RWPE2 (cell line): ENCODE data around the gene CACNA1D.
A peak's percentile ranks its signal among the peaks of the same experiment; 100 is the strongest.

ENCODE experiments used
- ATAC-seq: fragments of 200-7000 bp; cut with Tn5 transposase; 3 replicates; pipeline ENCODE4 v1.9.1; 2021; ENCODE audit warnings: low read depth
- DNase-seq: peaks from one replicate; pipeline ENCODE4 v3.0.0-alpha.2; 2020; ENCODE audit warnings: low spot score
- H3K27ac ChIP-seq: fragments of 450-650 bp; 2 replicates; pipeline ENCODE4 v1.5.1; 2017; ENCODE audit warnings: mild to moderate bottlenecking; ENCODE audit not compliant: poor library complexity, severe bottlenecking
- H3K27me3 ChIP-seq: fragments of 250-450 bp; sonication (Bioruptor Pico); 2 replicates; pipeline ENCODE4 v1.5.1; 2021; ENCODE audit warnings: mild to moderate bottlenecking, moderate library complexity; ENCODE audit not compliant: insufficient read depth, poor library complexity, severe bottlenecking
- H3K36me3 ChIP-seq: fragments of 250-450 bp; sonication (Bioruptor Pico); 2 replicates; pipeline ENCODE4 v1.5.1; 2020; ENCODE audit warnings: low read depth, mild to moderate bottlenecking, moderate library complexity
- H3K4me1 ChIP-seq: fragments of 250-450 bp; sonication (Bioruptor Pico); 2 replicates; pipeline ENCODE4 v1.5.1; 2021; ENCODE audit warnings: mild to moderate bottlenecking, moderate library complexity; ENCODE audit not compliant: insufficient read depth, poor library complexity, severe bottlenecking
- H3K4me3 ChIP-seq: fragments of 250-450 bp; sonication (Bioruptor Pico); 2 replicates; pipeline ENCODE4 v1.5.1; 2021; ENCODE audit warnings: mild to moderate bottlenecking, moderate library complexity; ENCODE audit not compliant: severe bottlenecking
- H3K9me3 ChIP-seq: fragments of 250-450 bp; sonication (Bioruptor Pico); 2 replicates; pipeline ENCODE4 v1.5.1; 2021; ENCODE audit warnings: mild to moderate bottlenecking, moderate library complexity; ENCODE audit not compliant: severe bottlenecking
- CTCF ChIP-seq: fragments of 450-650 bp; IDR thresholded peaks from one replicate; pipeline ENCODE4 v1.5.1; 2017; ENCODE audit warnings: mild to moderate bottlenecking, moderate library complexity; ENCODE audit not compliant: poor library complexity, severe bottlenecking

The CACNA1D gene

GRCh38 chr3:53803816-53804695 lies 309.6 kb downstream of the CACNA1D start:
- Histone ChIP-seq H3K4me1 (no peaks in the 10 kb centered on the region), H3K27ac (no peak overlapping the region), H3K4me3 (no peak overlapping the region), H3K27me3 (no peaks in the 10 kb centered on the region), H3K36me3 (no peaks in the 10 kb centered on the region), H3K9me3 (no peaks in the 10 kb centered on the region)
- DNase-seq (no peak), ATAC-seq (no peak)
- no peak for TF ChIP-seq CTCF

- TF ChIP-seq CTCF: no peak
- H3K27me3 ChIP-seq: no peaks in the 10 kb centered on the region
- H3K4me1 ChIP-seq: no peaks in the 10 kb centered on the region
- DNase-seq (no peak), ATAC-seq (peak; percentile 80)
- H3K9me3 ChIP-seq: no peaks in the 10 kb centered on the region
- no peak overlapping the region for H3K27ac ChIP-seq
- no peak overlapping the region for H3K4me3 ChIP-seq
- H3K36me3 ChIP-seq: no peaks in the 10 kb centered on the region
Measured at GRCh38 chr3:53804697-53805462, 310.5 kb downstream of the CACNA1D start.

GRCh38 chr3:53805463-53806159 lies 311.2 kb downstream of the CACNA1D start:
- H3K27me3 ChIP-seq: no peaks in the 10 kb centered on the region
- no peak overlapping the region for H3K27ac ChIP-seq
- no peaks in the 10 kb centered on the region for H3K36me3 ChIP-seq
- no peak for DNase-seq
- H3K4me1 ChIP-seq: no peaks in the 10 kb centered on the region
- TF ChIP-seq CTCF: no peak
- no peak for ATAC-seq
- no peaks in the 10 kb centered on the region for H3K9me3 ChIP-seq
- H3K4me3 ChIP-seq: no peak overlapping the region

GRCh38 chr3:53806182-53807116 lies 312.0 kb downstream of the CACNA1D start:
- H3K4me1 ChIP-seq: no peaks in the 10 kb centered on the region
- TF ChIP-seq CTCF: no peak
- no peaks in the 10 kb centered on the region for H3K36me3 ChIP-seq
- no peaks in the 10 kb centered on the region for H3K27me3 ChIP-seq
- H3K9me3 ChIP-seq: no peaks in the 10 kb centered on the region
- DNase-seq: no peak
- H3K4me3 ChIP-seq: no peak overlapping the region
- ATAC-seq: peak; percentile 22; the same call in 2 of the 3 replicates
- no peak overlapping the region for H3K27ac ChIP-seq
